ENCODE results near the gene EYA2.

DNA sequence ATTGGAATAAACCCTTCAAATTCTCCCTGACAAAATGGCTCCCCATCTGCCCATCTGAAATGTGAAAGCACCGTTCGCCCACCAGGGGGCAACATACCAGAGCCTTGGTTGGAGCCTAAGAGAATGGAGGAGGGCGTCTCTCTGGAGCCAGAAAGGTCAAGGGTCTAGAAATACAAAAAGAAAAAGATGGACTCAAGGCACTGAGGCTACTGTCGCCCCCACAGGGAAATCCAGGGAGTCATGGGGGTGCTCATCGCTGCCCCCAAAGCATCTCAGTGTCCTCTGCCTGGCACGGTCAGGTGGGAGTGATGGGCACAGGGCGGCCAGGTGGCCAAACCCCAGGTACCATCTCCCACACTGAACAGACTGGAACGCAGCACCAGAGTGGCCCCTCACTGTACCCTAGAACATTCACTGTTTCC is 325.5 kb downstream of the EYA2 start:
- TF ChIP-seq PPARA (CRISPR knock-in tag; IDR thresholded peaks at IDR 0.05; ENCODE audit: borderline replicate concordance) (no peak), TOX (CRISPR knock-in tag; IDR thresholded peaks at IDR 0.05; ENCODE audit: borderline replicate concordance) (no peak), TCF4 (CRISPR knock-in tag; IDR thresholded peaks at IDR 0.05; ENCODE audit: borderline replicate concordance) (no peak)
- TF ChIP-seq, protein P1, sequence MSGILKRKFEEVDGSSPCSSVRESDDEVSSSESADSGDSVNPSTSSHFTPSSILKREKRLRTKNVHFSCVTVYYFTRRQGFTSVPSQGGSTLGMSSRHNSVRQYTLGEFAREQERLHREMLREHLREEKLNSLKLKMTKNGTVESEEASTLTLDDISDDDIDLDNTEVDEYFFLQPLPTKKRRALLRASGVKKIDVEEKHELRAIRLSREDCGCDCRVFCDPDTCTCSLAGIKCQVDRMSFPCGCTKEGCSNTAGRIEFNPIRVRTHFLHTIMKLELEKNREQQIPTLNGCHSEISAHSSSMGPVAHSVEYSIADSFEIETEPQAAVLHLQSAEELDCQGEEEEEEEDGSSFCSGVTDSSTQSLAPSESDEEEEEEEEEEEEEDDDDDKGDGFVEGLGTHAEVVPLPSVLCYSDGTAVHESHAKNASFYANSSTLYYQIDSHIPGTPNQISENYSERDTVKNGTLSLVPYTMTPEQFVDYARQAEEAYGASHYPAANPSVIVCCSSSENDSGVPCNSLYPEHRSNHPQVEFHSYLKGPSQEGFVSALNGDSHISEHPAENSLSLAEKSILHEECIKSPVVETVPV (CRISPR knock-in tag; IDR thresholded peaks at IDR 0.05), result no peak
- TF ChIP-seq, protein P2, sequence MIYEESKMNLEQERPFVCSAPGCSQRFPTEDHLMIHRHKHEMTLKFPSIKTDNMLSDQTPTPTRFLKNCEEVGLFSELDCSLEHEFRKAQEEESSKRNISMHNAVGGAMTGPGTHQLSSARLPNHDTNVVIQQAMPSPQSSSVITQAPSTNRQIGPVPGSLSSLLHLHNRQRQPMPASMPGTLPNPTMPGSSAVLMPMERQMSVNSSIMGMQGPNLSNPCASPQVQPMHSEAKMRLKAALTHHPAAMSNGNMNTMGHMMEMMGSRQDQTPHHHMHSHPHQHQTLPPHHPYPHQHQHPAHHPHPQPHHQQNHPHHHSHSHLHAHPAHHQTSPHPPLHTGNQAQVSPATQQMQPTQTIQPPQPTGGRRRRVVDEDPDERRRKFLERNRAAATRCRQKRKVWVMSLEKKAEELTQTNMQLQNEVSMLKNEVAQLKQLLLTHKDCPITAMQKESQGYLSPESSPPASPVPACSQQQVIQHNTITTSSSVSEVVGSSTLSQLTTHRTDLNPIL (CRISPR knock-in tag; IDR thresholded peaks at IDR 0.05; ENCODE audit: low read depth), result no peak

All from SK-N-SH treated with all-trans-retinoic acid at 6 μM for 48 hours (cell line).